Pulmonary artery endothelial cell (primary cell): Measurements from ENCODE around the gene LIMA1. TPM values are rescaled to one million over a fixed set of nuclear protein-coding genes. Genes with fewer than 3 reads are reported as not detected.
"Not testable (repeated sequence)": the region's sequence is repeated elsewhere in the genome, so short reads cannot be mapped to it uniquely, and the experiment has no call there.

Source experiments
- DNase-seq: peaks from one replicate; pipeline ENCODE4 v3.0.0-alpha.2; 2011; ENCODE audit warnings: low read depth, low spot score
- total RNA-seq: library from RNA; depleted of rRNA; stranded (reverse); fragments of >200 nt; gene quantifications from 2 replicates; pipeline ENCODE4 v1.2.3, GENCODE V29; 2014

Gene LIMA1
- total RNA-seq, 1 donor from 2014 or later: 82.8 TPM

DNA sequence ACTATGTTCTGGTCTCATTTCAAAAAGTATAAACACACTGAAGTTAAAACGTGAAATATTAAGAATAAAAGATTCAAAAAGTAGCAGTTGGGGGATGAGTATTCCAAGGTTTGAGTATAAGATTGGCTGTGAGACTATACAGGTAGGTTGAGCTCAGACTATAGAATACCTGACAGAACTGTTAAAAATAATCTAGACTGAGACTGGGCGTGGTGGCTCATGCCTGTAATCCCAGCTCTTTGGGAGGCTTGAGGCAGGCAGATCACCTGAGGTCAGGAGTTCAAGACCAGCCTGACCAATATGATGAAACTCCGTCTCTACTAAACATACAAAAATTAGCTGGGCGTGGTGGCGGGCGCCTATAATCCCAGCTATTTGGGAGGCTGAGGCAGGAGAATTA, 64.3 kb downstream of the LIMA1 start:
- not testable (repeated sequence) for DNase-seq

DNA sequence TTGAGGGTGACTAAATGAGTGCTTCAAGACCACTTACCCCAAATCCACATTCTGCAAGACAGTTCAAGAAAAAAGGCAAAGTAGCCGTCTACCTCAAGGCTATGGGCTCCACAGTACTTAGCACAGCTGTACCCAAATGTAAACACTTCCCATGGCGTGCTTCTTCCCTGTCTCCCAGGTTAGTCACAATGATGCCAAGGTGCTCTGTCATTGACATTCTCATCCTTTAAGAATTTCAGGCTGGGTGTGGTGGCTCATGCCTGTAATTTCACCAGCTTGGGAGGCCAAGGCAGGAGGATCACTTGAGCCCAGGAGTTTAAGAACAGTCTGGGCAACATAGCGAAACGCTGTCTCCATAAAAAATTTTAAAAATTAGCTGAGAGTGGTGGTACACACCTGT, 64.9 kb downstream of the LIMA1 start:
- no peak for DNase-seq

GRCh38 chr12:50217202-50217601, 66.1 kb downstream of the LIMA1 start:
- no peak for DNase-seq

DNA sequence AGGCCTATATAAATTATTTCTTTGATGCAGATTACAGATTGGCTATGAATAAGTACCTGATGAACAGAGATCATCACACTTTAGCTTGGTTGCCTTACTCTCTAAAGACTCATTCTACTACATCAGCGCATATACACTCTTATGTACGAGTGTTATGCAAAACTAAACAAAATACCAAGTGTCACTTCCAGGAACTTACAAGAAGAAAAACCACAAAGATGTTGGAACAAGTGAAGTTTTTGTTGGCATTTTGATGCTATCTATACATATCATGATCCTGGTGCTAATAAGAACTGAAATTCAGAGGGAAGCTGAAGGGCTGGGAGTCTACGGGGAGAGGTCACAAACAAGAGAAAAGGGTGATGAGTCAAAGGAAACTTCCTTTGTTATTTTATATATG, 68.3 kb downstream of the LIMA1 start:
- DNase-seq: no peak

GRCh38 chr12:50214018-50214417, 69.3 kb downstream of the LIMA1 start:
- no peak for DNase-seq

DNA sequence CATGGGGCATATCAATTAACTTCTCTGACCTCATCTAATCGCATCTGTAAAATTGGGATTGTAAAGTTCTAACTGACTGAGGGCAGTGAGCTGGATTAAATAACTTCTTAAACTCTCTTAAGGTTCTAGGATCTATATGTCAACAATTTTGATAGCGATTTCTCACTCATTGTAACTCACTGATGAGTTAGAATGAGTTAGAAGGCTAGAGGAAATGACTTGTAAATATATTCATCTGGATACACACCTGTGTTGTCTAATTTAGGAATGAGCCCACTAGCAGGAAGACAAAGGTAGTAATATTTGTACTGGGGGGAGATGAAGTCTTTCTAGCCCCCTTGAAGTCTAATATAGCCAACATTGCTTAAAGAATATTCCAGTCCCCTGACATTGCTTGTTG, 69.9 kb downstream of the LIMA1 start:
- no peak for DNase-seq

- DNase-seq: no peak
Measured at GRCh38 chr12:50212071-50212467, 71.3 kb downstream of the LIMA1 start.

DNA sequence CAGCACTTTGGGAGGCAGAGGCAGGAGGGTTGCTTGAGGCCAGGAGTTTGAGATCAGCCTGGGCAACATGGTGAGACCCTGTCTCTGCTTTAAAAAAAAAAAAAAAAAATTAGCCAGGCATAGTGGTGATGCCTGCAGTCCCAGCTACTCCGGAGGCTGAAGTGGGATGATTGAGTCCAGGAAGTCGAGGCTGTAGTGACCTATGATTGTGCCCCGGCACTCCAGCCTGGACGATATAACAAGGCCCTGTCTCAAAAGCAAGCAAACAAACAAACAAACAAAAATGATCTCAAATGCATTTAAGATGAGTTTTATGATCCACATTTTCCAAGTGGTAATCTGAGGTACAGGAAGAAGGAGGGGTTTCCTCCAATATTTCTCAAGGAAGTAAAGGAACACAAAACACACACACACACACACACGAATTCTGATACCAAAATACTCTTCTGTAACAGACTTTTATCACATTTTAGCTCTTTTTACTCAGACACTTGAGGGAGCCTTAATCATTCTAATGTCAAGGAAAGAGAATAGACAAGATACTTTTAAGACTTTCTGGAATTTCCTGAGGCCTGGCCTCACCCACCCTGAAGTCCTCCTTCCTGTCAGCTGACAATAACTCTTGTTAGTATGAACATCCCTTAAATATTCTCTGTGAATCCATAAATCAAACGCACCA, 71.8 kb downstream of the LIMA1 start:
- no peak for DNase-seq

DNA sequence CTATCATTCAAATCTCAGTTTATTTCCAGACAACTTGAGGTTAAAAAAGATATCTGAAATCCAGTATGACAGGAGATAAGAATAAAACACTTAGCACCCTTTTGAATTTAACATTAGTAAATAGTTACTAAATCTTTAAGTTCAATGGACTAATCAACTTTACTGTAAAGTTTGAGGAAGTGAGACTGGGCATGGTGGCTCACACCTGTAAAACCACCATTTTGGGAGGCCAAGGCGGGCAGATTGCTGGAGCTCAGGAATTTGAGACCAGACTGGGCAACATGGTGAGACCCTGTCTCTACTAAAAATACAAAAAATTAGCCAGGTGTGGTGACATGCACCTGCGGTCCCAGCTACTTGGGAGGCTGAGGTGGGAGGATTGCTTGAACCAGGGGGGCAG, 75.9 kb downstream of the LIMA1 start:
- DNase-seq: no peak

DNA sequence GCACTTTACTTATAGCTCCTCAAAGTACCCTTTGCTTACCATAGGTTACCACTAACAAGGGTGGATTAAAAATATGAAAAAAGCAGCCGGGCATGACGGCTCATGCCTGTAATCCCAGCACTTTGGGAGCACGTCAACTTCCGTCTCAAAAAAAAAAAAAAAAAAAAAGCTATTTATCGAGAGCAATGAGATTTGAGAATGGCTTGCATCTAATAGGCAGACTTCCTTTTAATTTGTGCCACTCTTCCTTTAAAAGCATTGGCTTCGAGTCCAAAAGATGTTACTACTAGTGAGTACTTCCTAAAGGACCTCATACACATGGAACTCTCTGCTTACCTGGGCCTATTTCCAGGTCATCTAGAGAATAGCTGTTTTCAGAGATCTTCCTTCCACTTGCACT, 77.7 kb downstream of the LIMA1 start:
- no peak for DNase-seq

- no peak for DNase-seq
Measured at GRCh38 chr12:50203691-50204090, 79.6 kb downstream of the LIMA1 start.

DNA sequence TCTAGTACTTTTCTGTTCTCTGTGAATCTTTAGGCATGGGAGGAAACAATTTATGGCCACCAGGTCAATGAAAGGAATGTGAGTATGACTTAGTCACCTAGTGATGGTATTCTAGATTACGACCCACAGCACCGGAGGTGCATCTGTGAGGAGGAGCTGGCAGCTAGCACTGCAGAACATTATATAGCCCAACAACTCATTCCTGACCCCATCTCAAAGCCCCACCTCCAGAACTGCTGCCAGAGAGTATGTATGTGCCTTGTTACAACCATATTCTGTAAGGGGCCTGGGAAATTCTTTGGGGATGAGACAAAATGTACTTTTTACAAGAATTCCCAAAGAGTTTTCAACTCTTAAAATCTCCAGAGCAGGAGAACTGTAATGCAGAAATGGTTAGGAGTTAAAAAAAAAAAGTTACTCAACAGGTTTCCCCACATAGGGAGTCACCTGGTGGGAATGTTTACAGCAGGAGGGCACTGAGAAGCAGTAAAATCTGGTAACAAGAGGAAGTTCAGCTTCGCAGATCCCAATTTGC, 81.3 kb downstream of the LIMA1 start:
- no peak for DNase-seq

DNA sequence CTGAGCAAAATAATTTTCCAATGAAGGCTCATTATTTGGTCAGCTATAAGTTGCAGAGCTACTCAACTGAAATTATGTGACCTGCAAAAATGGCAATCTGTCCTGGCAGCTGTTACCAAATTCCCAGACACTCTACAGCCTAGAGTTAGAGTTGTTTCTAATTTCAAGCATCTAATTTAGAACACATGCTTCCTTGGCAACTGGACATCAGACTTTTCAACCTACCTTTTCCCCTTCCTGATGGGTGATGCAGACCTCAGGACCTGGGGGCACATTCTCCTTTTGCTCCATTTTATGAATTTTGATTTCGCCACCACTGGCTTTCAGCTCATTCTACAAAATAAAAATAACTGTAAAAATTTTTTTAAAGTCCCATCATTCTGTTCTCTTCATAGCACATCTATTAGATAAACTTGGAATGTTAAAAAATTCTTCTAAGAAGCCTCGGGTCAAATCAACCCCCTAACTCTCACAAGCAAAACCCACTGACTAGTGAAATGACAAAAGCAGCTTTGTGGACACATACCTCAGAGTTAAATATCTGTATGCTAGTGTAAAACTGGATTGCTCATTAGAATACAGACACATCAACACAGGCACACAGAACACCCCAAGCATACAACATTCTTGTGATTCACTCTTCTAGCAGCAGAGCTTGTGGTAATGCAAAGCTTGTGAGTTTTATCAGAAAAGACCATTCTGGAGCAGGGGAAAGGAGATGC, 82.6 kb downstream of the LIMA1 start:
- DNase-seq: no peak

DNA sequence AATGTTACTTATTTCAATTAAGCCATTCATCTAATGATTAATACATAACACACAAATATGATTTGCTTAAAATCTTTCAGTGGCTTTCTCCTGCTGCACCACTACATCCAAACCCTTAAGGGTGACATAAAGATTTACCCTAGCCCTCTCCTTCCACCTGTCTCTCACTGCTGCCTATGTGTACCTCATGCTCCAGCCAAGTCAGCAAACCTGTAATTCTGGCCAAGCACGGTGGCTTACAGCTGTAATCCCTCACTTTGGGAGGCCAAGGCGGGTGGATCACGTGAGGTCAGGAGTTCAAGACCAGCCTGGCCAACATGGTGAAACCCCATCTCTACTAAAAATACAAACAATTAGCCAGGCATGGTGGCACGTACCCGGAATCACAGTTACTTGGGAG, 84.5 kb downstream of the LIMA1 start:
- DNase-seq: no peak

GRCh38 chr12:50197297-50197727, 86.0 kb downstream of the LIMA1 start:
- no peak for DNase-seq

DNA sequence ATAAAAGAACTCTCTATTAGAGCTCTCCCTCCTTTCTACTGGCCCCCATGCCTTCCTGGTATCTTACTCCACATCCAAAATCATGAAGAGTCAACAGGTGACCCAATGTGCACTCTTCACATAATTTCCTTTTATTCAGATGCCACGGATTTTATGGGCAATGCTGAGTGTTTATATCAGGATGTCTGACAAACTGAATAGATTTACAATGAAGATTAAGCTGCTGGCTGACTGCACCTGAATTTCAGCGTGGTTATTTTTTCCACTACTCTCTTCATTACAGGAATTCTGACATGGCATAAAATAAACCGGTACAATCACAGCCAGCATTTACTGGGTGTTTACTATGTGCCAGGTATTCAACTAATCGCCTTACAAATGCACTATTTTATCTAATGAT, 86.8 kb downstream of the LIMA1 start:
- DNase-seq: no peak

- DNase-seq: no peak
Measured at GRCh38 chr12:50195832-50196231, 87.5 kb downstream of the LIMA1 start.

GRCh38 chr12:50192908-50193307, 90.4 kb downstream of the LIMA1 start:
- DNase-seq: peak; percentile 51

DNA sequence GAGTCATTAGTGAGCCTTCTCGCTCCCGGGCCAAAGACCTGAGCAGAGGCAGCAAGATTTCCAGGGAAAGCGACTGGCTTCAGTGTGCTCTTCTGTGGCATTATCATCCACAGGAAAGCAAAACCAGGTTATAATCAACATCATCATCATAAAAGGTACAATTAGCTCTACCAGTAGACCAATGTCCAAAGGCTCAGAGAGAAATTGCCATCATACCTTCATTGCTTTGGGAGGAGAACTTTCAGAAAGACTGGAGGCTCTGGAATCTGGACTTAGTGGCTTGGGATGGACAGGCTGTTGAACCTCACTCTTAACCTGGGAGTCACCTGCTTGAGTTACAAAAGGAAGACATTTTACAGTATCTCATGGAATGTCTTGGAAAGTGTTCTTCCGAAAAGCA, 91.1 kb downstream of the LIMA1 start:
- no peak for DNase-seq

- DNase-seq: no peak
Measured at GRCh38 chr12:50190859-50191258, 92.5 kb downstream of the LIMA1 start.

- no peak for DNase-seq
Measured at GRCh38 chr12:50188875-50189575, 94.3 kb downstream of the LIMA1 start.

GRCh38 chr12:50188241-50188781, 95.0 kb downstream of the LIMA1 start:
- DNase-seq: no peak
